ENCODE results near the gene DNAJB4.
"Not testable (repeated sequence)": the region's sequence is repeated elsewhere in the genome, so short reads cannot be mapped to it uniquely, and the experiment has no call there.

DNAJB4 gene

DNA sequence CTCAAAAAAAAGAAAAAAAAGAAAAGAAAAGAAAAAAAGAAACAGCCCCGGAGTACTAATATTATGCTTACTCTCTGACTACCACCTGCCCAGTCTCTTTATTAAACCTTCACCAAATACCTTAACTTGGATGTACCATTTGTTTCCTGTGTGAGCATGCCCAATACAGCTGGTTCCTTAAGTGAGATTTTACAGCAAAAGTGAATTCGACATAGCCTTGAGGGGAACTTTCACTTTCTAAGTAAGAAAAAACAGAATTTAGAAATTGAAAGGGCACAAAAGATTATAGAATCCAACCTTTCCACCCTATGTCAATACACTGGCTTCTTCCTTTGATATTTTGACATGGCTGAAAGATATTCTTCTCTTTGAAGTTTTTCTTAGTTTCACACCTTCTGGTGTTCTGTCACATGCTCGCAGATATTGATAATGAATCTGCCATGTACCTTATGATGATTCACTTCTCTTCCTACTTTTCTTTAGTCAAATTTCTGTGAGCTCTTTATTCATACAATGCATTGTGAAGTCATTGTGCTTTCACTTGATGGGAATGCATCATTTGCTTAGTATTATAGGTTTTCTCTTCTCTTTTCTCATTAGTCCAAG lies 35.8 kb downstream of the DNAJB4 start:
- DNase-seq = no peak

DNA sequence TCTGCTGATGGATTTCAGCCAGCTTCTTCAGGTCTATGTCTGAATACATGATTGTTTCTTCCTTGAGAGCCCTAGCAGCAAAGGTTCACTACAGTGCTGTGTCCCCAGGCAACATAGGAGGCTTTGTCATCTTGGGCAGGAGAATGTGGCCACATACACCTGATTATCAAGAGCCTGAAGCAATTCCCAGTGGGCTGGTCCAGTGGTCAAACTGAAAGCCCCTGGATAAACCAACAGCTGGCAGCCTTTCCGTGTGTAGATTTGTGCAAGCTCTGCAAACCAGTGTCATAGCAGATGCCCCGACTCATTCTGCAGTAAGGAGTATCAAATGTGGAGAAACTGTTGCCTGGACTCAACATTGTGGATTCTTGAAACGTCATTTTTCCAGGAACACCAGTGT lies 38.7 kb downstream of the DNAJB4 start:
- no peak for DNase-seq

DNA sequence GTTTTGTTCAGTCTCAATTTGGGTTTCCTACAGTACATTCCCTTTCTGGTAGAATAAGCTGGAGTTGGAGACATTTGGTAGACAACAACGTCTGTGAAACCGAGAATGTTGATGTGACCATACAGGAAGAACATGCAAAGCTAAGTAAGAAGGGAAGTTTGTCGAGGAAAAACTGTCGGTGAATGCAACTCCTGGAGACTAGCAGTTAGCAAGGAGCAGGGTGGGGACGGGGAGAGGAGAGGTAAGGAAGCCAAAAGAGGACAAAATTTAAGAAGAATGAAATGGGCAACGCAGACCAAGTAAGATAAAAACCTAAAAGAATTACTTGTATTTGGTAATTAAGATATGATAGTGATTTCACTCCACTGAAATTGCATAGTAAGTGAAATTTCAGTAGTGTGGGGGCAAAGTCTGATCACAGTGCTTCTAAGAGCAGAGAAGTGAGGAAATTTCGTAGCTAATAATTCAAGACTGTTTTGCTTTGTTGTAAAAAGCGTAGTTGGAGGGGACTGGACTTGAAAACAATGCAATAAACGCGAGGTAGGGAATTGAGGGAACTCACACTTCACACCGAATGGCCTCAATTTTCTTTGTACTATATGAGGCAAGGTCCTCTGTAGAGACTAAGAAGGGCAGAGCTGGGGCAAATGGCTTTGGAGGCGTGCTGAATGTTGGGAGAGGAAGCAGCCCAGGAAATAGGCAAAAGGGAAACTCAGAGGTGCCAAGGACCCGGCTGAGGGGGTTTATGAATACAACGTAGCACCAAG lies 40.2 kb downstream of the DNAJB4 start:
- no peak for DNase-seq

DNA sequence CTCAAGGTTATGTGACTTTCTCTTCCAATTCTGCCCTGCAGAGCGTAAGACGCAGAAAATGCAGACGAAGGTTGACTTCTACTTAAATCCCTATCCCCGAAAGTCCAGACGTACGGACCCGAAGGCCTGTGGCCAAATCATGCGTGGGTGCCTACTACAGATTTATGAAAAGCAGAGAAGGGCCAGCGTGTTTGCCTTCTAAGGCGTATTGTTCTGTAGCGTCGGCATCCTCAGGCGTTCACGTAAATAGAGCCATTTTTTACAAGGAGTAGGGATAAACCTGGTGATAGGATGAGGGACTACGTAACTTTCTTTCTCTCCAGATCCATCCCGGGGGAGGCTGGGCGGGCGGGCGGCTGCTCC lies 40.8 kb downstream of the DNAJB4 start:
- no peak for DNase-seq

DNA sequence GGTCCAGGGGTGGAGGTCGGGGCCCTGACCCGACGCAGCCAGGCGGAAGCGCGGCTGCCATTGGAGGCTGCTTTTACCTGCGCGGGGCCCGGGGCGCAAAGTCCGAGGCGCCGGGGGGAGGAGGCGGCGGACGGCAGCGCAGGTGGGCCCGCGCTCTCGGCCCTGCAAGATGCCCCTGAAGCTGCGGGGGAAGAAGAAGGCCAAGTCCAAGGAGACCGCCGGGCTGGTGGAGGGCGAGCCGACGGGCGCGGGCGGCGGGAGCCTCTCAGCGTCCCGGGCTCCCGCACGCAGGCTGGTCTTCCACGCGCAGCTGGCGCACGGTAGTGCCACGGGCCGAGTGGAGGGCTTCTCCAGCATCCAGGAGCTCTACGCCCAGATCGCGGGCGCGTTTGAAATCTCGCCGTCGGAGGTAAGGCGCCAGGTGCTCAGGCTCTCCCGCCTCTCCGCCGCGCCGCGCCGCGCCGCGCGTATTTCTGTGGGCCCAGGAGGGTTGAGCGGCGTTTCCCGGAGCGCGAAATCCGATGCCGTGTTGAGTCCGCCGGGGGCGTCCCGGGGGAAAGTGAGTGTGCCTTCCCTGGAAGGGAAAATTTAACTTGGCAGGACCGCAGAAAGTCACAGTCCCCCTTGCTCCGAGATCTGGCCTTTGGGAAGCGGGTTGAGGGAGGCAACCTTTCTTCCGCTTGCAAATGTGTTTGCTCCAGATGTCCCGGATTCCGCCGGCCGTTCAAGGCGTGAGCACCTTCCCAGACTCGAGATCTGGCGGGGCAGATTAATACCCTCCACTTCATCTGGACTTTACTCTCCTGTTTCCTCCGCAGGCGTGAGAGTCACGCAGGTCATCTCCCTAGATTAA lies 41.4 kb downstream of the DNAJB4 start, which contains the start of gene GIPC2:
TSS of gene GIPC2 (plus strand) at position 41 of the 853 bp plus-strand sequence. CDS start at position 170, 129 bp downstream.
- DNase-seq = no peak

DNA sequence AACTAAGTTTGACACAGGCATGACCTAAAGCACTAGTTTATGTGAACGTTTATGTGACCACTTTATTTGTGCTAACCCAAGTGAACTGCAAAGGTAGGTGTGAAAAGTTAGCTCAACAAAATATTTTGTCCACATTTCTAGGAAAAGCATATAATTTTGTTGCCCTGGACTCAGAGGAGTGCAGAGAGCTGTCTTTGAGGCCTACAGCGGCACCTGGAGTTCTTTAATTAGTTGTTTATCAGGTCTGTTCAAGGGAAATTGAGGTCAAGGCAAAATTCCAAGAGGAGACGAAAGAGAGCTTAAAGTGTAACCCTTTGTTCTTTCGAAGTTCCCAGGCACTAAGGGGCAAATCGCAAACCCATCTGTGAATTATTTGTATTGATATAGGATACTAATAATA lies 42.4 kb downstream of the DNAJB4 start:
- DNase-seq = no peak

DNA sequence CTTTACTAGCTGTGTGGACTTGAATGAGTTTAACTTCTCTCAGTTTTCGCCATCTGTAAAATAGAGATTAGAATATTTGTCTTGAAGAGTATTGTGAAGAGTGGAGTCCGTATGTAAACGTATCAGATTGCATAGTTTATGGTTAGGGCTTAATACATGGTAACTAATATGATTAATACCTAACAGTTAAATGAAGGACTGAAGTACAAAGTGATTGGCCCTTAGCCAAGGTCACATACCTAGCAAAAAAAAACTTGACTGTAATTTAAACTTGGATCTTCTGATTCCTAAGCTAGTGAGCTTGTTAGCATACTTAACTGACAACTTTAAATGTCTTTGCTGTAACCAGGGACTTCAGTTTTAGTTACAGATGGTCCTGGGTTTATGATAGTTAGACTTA lies 42.9 kb downstream of the DNAJB4 start:
- no peak for DNase-seq

DNA sequence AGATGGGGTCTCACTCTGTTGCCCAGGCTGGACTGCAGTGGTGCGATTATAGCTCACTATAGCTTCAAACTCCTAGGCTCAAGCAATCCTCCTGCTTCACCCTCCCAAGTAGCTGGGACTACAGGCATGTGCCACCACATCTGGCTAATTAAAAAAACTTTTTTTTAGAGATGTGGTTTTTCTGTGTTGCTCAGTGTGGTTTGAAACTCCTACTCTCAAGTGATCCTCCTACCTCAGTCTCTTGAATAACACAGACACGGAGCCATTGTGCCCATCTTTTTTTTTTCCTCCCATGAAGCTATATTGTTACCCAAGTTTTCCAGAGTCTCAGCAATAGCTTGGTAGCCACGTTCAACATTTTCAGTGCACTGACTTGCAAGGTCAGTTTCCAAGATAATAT lies 43.7 kb downstream of the DNAJB4 start:
- no peak for DNase-seq

DNA sequence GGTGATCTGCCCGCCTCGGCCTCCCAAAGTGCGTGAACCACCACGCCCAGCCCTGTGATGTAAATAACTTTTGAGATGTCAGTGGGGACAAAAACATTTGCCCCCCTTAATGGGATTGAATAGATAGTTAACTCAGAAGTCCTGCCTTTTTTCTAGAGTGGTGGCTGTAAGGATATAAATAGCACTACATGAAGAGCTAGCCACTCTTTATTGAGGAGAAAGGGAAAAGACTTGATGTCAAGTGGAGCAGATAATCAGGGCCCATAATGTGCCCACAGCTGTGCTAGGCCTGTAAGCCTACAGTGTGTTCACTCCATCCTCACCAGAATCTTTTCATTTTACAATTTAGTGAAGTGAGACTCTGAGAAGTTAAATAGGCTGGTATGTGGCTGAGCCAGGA lies 44.7 kb downstream of the DNAJB4 start:
- DNase-seq = no peak

DNA sequence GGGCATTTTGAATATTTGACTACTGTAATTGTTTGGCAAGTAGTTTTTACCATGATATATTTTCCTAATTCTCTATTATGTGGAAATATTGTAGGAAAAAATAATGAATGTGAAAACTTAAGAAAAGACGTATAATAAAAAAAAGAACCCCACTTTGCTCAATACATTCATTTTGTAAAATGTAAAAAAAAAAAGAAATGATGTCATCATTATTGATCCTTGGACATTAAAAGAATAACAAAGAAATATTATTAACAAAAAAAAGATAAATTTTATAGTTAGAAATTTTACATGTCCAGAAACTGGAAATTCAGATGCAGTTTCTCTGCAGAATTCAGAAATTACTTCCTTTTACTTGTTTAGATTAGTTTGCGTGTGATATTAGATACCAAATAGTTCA lies 46.3 kb downstream of the DNAJB4 start:
- no peak for DNase-seq

DNA sequence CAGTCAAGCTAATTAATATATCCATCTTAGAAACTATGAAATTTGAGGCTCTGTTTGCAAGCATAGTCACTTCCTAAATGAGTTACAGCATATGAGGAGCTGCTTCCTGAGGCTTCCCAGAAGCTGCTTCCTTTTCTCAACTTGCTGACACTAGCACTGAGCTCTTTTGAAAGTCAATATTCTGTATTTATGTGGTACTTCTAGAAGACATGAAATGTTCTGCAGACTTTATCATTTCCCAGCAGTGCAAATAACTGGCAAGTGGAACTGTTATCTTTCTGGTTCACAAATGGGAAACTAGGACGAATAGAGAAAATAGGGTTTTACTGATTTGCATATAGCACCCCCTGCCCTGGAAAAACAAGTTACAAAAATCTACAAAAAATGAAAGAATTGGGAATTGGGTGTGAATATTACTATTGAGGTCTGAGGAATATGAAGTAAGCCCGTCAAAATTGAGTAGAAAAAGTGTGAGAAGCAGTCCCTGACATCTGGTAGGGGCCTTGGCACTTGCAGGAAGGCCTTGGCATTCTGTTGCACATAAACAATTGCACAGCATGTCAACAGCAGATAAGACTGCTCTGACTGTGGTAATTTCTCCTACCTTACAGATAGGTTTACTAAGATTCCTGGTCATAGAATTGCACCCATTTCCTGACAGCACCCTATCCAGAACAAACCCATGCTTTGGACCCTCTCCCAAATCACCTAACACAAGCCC lies 48.1 kb downstream of the DNAJB4 start:
- DNase-seq = no peak

DNA sequence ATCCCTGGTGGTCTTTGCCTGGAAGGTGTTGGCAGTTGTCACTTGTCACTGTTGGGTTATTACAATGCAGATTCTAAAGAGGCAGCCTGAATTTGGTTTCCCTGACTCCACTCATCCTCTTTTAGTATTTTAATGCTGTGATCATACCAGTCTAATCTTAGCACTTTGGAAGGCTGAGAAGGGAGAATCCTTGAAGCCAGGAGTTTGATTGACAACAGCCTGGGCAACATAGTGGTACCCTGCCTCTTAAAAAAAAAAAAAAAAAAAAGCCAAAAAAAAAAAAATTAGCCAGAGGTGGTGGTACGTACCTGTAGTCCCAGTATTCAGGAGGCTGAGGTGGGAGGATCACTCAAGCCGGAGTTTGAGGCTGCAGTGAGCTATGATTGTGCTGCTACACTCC lies 48.8 kb downstream of the DNAJB4 start:
- no peak for DNase-seq

DNA sequence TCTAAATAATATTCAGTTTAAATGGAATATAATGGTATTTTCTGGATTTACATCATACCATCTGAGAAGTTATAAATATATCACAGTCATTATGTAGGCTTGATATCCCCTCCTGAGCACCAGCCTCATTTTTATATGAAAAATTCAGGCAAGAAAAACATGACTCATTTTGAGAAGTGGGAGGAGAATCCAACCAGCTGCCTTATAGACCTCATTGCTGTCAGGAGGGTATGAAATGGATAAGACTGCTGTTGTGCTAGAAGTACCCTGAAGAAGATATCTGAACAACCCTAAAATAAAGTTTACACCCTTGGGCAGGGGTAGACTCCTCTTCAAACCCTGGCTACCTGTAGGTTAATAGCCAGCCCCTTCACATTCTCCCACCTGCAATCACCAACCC lies 49.8 kb downstream of the DNAJB4 start:
- DNase-seq = no peak

DNA sequence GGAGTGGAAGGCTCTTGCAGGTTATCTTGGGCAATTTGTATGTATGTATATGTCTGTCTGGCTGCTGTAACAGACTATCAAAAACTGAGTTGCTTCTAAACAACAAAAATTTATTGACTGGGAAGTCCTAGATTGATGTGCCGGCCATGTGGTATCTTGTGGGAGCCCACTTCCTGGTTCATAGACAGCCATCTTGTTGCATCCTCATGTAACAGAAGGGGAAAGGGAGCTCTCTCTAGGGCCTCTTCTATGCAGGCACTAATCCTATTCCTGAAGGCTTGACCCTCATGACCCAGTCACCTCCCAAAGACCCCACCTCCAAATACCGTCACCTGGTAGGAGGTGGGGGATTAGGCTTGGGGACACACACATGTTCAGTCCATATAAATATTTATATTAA lies 50.2 kb downstream of the DNAJB4 start:
- no peak for DNase-seq

DNA sequence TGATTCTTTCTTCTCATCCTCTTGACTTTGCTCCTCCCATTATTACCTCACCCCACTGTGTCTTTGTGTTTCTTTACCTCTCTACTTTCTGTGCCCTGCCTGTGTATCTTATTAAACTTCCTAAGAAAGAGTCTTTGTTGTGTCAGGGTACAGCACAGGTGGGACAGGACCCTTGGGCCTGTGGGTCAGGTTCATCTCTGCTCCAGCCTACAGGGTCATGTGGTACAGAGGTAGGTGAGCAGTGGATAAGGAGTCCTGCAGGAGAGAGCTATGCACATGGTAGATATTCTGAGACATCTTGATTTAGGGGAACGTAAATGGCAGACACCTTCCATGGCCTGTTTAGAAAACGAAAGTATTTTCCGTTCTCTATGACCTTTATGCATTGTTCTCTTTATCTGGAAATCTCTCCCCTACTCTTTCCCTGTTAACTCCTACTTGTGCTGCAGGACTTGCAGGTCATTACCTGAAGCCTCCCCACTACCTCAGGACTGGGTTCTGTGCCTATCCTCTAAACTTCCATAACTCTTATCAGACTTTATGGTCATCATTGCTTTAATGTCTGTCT lies 50.9 kb downstream of the DNAJB4 start:
- no peak for DNase-seq

DNA sequence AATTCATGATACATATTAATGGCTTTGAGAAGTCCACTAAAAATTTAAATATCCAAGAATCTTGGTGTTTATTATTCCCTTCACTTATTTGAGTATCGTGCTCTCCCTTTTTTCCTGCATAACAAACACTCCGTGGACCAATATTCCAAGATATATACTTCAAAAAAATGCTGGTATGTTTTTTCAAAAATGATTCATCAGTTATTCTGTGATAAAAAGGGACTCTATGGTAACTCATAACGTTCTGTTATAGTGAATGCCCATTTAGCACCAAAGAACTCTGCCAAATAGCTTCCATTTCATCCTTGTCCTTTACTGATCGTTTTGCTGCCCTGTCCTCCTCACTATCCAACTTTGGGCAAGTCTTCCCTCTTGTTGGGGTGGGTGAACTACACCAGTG lies 53.9 kb downstream of the DNAJB4 start:
- no peak for DNase-seq

DNA sequence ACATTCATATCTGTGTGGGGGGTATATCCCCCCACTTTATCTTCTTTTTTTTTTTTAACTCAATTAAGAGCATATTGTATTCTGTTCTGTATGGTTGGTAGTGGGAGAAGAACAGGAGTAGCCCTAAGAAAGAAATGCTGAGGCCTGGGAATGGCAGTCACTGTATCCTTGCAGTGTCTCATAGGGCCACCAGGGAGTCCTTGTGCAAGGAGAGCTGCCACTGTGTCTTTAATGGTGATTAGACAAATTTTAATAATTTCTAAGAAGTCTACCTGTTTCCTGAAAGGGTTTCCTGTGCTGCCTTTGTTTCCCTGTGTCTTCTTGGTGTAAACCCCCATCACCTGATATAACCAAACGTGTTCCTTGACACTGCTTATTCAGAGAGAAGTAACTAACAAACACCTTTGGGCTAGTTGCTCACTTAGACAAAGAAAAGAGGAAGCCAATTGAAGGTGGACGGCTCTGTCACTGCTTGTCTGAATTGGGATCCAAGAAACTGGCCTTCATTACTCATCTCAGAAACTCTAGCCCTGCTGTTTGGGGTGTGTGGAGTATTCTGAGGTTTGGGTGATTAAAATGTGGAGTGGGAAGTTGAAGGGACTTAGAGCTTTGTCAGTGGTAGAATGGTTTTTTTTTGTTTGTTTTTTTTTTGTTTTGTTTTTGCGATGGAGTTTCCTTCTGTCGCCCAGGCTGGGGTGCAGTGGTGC lies 56.3 kb downstream of the DNAJB4 start:
- no peak for DNase-seq

DNA sequence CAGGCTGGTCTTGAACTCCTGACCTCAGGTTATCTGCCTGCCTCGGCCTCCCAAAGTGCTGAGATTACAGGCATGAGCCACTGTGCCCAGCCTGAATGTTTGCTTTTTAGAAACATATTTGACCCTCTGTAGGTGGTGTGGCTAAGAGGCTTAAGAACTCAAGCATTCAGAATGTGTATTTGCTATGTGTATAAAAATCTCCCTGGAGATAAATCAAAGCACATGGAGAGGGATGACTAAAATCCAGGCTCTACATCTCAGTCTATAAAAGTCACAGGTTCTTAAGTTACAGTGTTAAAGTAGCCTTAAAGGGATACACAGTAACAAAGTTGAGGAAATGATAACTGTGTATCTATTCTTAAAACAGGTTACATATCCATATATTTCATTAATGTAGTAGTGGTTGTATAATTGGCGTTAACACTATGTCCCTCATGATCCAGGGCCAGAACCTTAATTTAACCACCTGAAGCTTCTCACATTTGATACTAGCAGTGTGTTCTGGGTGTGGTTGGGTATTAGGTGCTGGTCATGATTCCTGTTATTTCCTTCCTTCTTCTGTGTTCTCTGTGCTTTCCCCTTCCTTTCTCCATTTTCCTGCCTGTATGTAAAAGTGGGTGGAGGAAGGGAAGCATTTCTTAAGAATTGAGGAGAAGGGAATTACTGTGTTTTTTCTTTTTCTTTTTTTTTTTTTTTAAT lies 57.2 kb downstream of the DNAJB4 start:
- DNase-seq = no peak

DNA sequence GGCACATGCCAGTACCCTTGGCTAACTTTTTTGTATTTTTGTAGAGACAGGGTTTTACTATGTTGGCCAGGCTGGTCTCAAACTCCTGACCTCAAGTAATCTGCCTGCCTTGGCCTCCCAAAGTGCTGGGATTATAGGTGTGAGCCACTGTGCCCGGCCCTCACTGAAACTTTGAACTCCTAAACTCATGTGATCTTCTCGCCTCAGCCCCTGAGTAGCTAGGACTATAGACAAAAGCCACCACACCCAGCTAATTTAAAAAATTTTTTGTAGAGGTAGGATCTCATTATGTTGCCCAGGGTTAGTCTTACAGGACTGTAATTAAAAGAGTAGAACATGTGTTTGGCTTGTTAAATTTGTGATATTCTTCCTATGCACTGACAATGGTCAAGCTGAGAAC lies 60.1 kb downstream of the DNAJB4 start:
- DNase-seq = not testable (repeated sequence)

Measured in SHP77 treated with DMSO at 0.1 percent for 48 hours (cell line).